Karpas-422 (cell line): ENCODE measurements around the gene ATP2C2. TPM values are rescaled to one million over a fixed set of nuclear protein-coding genes. Genes with fewer than 3 reads are reported as not detected.

ENCODE experiments used
- DNase-seq: peaks from one replicate; pipeline ENCODE4 v3.0.0-alpha.2; 2015
- H2AFZ ChIP-seq: fragments of 200-600 bp; sonication (generic); 2 replicates; pipeline ENCODE4 v1.6.1; 2014; ENCODE audit warnings: antibody characterized with exemption, low read length, mixed read lengths
- H3K27ac ChIP-seq: fragments of 200-600 bp; sonication (generic); 2 replicates; pipeline ENCODE4 v1.5.1; 2014; ENCODE audit warnings: mild to moderate bottlenecking, low read length, moderate library complexity
- H3K27me3 ChIP-seq: fragments of 200-600 bp; sonication (generic); 2 replicates; pipeline ENCODE4 v1.6.1; 2014; ENCODE audit warnings: low read length, mixed read lengths
- H3K36me3 ChIP-seq: fragments of 200-600 bp; sonication (generic); 2 replicates; pipeline ENCODE4 v1.6.1; 2014; ENCODE audit warnings: low read length, mixed read lengths; ENCODE audit not compliant: insufficient read depth
- H3K4me1 ChIP-seq: fragments of 200-600 bp; sonication (generic); 2 replicates; pipeline ENCODE4 v1.6.1; 2014; ENCODE audit warnings: mild to moderate bottlenecking, low read length, mixed read lengths
- H3K4me2 ChIP-seq: fragments of 200-600 bp; sonication (generic); 2 replicates; pipeline ENCODE4 v1.6.1; 2014; ENCODE audit warnings: low read length, low read depth, mild to moderate bottlenecking; ENCODE audit not compliant: poor library complexity, severe bottlenecking
- H3K4me3 ChIP-seq: fragments of 200-600 bp; sonication (generic); 2 replicates; pipeline ENCODE4 v1.5.1; 2014; ENCODE audit warnings: mild to moderate bottlenecking, antibody characterized with exemption, low read length, mixed read lengths
- H3K79me2 ChIP-seq: fragments of 200-600 bp; sonication (generic); 2 replicates; pipeline ENCODE4 v1.6.1; 2014; ENCODE audit warnings: mild to moderate bottlenecking, low read length, mixed read lengths
- H3K9ac ChIP-seq: fragments of 200-600 bp; sonication (generic); 2 replicates; pipeline ENCODE4 v1.6.0; 2014; ENCODE audit warnings: low read length
- H3K9me2 ChIP-seq: fragments of 200-600 bp; sonication (generic), shearing (Covaris generic); replicated peaks from 2 replicates; pipeline ENCODE4 v1.6.0; 2014; ENCODE audit warnings: mild to moderate bottlenecking, low read length, moderate library complexity; ENCODE audit not compliant: insufficient read depth
- H3K9me3 ChIP-seq: fragments of 300-700, 200-600 bp; sonication (generic); 2 replicates; pipeline ENCODE4 v1.6.1; 2014; ENCODE audit warnings: low read length, mixed read lengths
- H4K20me1 ChIP-seq: fragments of 200-600 bp; sonication (generic); 2 replicates; pipeline ENCODE4 v1.6.1; 2014; ENCODE audit warnings: mild to moderate bottlenecking, antibody characterized with exemption, low read length, low read depth; ENCODE audit not compliant: insufficient read depth
- total RNA-seq: library from RNA; depleted of rRNA; stranded (reverse); fragments of >200 nt; shearing (Covaris generic); gene quantifications from 2 replicates; pipeline ENCODE4 v1.2.3, GENCODE V29; 2014; ENCODE audit warnings: low replicate concordance

ATP2C2 gene
- total RNA-seq, 1 experiment from 2014 or later, result not detected

DNA sequence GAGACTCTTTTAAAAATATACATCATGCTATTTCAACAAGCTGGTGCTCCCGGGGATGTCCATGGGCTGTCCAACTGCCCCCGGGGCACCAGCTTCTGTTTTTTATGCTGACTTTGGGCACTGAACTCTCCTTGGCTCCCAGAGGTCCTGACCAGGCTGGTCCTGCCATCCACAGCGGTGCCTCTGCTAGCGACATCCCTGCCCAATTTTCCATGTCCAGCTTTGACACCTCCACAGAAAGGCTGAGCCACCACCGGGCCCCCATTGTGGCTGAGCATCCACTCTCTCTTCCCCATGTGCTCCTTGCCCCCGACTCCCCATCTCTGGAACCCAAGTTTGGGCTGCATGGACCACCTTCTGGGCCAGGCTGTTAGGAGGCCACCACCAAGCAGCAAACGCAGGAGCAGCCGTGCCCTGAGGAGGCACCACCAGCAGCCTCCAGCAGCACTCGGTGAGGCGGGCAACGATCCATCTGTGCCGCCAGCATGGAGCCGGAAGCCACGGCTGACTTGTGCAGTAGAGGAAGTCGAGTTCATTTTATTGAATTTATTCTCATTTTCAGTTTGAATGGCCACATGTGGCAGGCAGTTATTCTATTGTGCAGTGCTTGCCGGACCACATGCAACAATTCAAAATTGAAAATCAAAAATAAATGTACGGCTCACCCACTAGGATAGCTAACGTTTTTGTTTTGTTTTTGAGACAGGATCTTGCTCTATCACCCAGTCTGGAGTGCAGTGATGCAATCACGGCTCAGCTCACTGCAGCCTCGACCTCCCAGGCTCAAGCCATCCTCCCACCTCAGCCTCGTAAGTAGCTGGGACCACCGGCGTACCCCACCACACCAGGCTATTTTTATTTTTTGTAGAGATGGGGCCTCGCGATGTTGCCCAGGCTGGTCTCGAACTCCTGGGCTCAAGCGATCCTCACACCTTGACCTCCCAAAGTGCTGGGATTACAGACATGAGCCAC is 139.0 kb downstream of the ATP2C2 start:
- Histone ChIP-seq H2AFZ (peak overlapping the region; percentile 95), H3K9me2 (no peaks in the 10 kb centered on the region), H3K27me3 (no peaks in the 10 kb centered on the region), H3K4me2 (peak overlapping the region; percentile 89), H3K9ac (peak overlapping the region; percentile 77), H3K79me2 (peaks cover 15% of the 10 kb centered on the region), H3K36me3 (no peaks in the 10 kb centered on the region), H3K4me3 (peak overlapping the region; percentile 54), H3K4me1 (peaks cover 54% of the 10 kb centered on the region), H4K20me1 (no peaks in the 10 kb centered on the region), H3K27ac (peak overlapping the region; percentile 49), H3K9me3 (no peaks in the 10 kb centered on the region)
- DNase-seq, result peak; percentile 86

DNA sequence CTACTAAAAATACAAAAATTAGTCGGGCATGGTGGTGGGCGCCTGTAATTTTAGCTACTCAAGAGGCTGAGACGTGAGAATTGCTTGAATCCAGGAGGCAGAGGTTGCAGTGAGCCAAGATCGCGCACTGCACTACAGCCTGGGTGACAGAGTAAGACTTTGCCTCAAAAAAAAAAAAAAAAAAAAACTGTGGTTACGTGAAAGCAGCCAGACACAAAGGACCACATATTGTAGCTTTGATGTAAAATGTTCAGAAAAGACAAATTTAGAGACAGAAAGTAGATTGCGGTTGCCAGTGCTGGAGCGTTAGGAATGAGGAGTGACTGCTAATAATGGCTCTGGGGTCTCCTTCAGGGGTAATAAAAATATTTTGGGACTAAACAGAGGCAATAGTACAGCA is 140.2 kb downstream of the ATP2C2 start:
- H4K20me1 ChIP-seq, result no peaks in the 10 kb centered on the region
- no peaks in the 10 kb centered on the region for H3K9me2 ChIP-seq
- H3K4me2 ChIP-seq, result no peak overlapping the region
- H3K27ac ChIP-seq, result no peak overlapping the region
- no peaks in the 10 kb centered on the region for H3K9me3 ChIP-seq
- no peaks in the 10 kb centered on the region for H3K36me3 ChIP-seq
- H3K9ac ChIP-seq, result no peak overlapping the region
- H3K27me3 ChIP-seq, result no peaks in the 10 kb centered on the region
- no peak overlapping the region for H2AFZ ChIP-seq
- no peak for DNase-seq
- H3K79me2 ChIP-seq, result peaks cover 11% of the 10 kb centered on the region
- no peak overlapping the region for H3K4me3 ChIP-seq
- peaks cover 48% of the 10 kb centered on the region for H3K4me1 ChIP-seq

DNA sequence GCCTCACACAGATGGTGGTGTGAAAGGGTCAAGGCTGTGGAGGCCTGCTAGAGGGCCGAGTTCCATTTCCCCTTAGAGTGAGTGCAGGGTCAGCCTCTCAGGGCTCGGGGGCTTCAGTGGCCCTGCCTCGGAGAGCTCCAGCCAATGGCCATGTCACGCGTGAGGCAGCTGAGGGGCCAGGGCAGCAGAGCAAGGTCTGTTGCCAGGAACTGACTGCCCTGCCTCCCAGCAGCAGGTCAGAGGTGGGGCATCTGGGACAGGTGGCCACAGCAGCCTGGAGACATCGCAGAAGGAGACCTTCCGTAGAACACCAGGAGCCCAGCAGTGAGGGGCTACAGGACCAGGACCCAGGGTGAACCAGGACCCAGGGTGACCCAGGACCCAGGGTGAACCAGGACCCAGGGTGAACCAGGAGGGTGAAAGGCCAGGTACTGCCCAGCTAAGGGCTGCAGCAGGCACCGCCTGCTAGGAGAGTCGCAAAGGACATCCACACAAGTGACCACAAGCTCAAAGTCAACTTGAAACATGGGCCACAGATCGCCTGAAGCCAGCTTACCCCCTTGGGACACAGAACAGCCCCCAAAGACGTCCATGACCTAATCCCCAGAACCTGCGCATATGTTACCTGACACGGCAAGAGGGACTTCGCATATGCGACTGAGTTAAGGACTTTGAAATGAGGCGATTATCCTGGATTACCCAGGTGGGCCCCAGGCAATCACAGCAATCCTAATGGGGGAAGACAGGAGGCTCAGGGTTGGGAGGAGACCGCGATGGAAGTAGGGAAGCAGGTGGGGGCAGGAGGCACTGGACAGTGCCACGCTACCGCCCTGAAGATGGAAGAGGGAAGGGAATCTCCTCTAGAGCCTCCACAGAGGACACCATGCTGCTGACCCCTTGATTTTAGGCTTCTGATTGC is 141.0 kb downstream of the ATP2C2 start:
- no peak overlapping the region for H2AFZ ChIP-seq
- H3K4me3 ChIP-seq, result no peak overlapping the region
- H3K9me2 ChIP-seq, result no peaks in the 10 kb centered on the region
- no peak overlapping the region for H3K27ac ChIP-seq
- H3K4me1 ChIP-seq, result peaks cover 43% of the 10 kb centered on the region
- H4K20me1 ChIP-seq, result no peaks in the 10 kb centered on the region
- no peak for DNase-seq
- H3K79me2 ChIP-seq, result peaks cover 4% of the 10 kb centered on the region
- H3K4me2 ChIP-seq, result no peak overlapping the region
- no peaks in the 10 kb centered on the region for H3K36me3 ChIP-seq
- no peak overlapping the region for H3K9ac ChIP-seq
- no peaks in the 10 kb centered on the region for H3K27me3 ChIP-seq
- H3K9me3 ChIP-seq, result no peaks in the 10 kb centered on the region

DNA sequence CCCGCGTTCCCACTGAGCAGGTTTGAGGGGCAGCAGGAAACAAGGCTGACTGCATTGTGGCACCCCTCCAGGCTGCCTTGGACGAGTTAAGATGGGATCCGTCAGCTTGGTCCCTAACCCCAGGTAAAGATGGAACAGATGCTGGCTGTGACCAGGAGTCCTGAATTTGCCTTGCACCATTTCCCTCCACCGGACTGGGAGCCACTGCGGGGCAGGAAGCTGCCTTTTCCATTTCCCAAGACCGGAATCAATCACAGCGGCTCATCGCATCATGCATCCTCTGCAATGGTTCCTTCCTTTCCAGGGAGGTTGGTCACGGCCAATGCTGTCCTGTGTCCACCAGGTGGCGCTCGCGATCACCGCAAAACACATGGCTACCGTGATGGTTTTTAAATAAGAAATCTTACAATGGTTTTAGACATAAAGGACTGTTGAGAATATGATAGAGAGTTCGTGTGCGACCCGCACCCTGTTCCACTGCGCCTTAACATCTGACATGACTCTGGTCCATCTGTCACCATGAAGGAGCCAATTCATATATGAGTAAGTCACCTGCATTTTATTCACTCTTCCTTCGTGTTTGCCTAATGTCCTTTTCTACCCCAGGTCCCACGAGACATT is 143.0 kb downstream of the ATP2C2 start:
- Histone ChIP-seq H3K4me2 (peak overlapping the region; percentile 70), H3K36me3 (no peaks in the 10 kb centered on the region), H3K79me2 (no peaks in the 10 kb centered on the region), H2AFZ (no peak overlapping the region), H3K4me3 (peak overlapping the region; percentile 53; the same call in 1 of the 2 replicates), H4K20me1 (no peaks in the 10 kb centered on the region), H3K27ac (no peak overlapping the region), H3K4me1 (peaks cover 43% of the 10 kb centered on the region), H3K9ac (peak overlapping the region; percentile 40), H3K27me3 (no peaks in the 10 kb centered on the region), H3K9me3 (no peaks in the 10 kb centered on the region), H3K9me2 (no peaks in the 10 kb centered on the region)
- DNase-seq, result peak; percentile 91

DNA sequence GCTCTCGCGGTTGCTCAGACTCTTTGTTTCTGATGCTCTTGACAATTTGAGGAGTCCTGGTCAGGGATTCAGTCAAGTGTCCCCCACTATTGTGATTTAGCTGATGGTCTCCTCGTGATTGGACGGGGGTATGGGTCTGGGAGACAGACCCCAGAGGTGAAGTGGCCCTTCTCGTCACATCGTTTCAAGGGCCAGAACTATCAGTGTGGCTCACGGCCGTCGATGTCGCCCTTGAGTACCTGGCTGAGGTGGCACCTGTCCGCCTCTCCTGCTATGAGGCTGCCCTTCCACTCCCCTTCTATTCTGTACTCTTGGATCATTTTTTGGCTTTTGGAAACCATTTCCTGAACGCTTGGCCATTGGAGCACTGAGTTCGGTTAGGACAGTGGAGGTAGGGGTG is 143.5 kb downstream of the ATP2C2 start:
- no peaks in the 10 kb centered on the region for H3K27me3 ChIP-seq
- no peak overlapping the region; the same call in 1 of the 2 replicates for H3K4me3 ChIP-seq
- peak overlapping the region; percentile 70 for H3K4me2 ChIP-seq
- H3K79me2 ChIP-seq, result no peaks in the 10 kb centered on the region
- H3K4me1 ChIP-seq, result peaks cover 37% of the 10 kb centered on the region
- no peak overlapping the region for H2AFZ ChIP-seq
- H3K9me2 ChIP-seq, result no peaks in the 10 kb centered on the region
- no peaks in the 10 kb centered on the region for H3K36me3 ChIP-seq
- no peak overlapping the region for H3K27ac ChIP-seq
- no peak for DNase-seq
- H3K9ac ChIP-seq, result no peak overlapping the region
- no peaks in the 10 kb centered on the region for H3K9me3 ChIP-seq
- H4K20me1 ChIP-seq, result no peaks in the 10 kb centered on the region

DNA sequence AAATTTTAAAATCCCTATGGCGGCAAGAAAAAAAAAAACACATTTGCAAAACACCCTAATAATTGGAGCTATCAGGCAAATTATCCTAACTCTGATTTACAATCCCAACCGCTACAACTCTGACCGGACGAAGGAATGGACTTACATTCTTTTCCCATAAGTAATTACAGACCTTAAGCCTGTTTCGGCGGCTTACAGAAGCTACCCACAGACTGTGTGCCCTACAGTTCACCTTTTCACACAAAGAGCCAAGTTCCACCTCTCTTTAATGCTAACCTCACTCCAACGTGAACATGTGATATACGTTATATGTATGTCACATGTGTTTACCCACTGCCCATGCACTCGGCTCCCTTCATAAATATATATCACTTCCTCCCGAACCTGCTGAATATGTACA is 144.8 kb downstream of the ATP2C2 start:
- no peaks in the 10 kb centered on the region for H3K9me3 ChIP-seq
- H3K4me1 ChIP-seq, result peaks cover 25% of the 10 kb centered on the region
- H3K79me2 ChIP-seq, result no peaks in the 10 kb centered on the region
- H2AFZ ChIP-seq, result no peak overlapping the region
- no peak for DNase-seq
- no peaks in the 10 kb centered on the region for H3K36me3 ChIP-seq
- H3K9ac ChIP-seq, result no peak overlapping the region
- no peak overlapping the region for H3K27ac ChIP-seq
- no peaks in the 10 kb centered on the region for H3K9me2 ChIP-seq
- no peak overlapping the region for H3K4me3 ChIP-seq
- H4K20me1 ChIP-seq, result no peaks in the 10 kb centered on the region
- H3K4me2 ChIP-seq, result no peak overlapping the region
- H3K27me3 ChIP-seq, result no peaks in the 10 kb centered on the region

DNA sequence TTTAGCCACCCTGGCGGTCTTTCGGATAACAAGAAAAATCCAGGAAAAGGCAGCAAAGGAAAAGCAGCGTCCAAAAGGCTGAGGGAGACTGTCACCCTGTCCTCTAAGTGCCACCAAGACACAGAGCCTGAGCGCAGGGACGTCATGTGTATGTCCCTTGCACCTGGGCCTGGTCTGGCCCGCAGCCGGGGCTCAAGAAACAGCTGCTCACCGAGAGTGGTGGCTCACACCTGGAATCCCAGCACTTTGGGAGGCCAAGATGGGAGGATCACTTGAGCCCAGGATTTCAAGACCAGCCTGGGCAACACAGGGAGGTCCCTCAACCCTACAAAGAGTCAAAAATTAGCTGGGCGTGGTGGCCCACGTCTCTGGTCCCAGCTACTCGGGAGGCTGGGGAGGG is 145.3 kb downstream of the ATP2C2 start:
- Histone ChIP-seq H3K4me1 (peaks cover 25% of the 10 kb centered on the region), H3K4me3 (no peak overlapping the region), H3K4me2 (no peak overlapping the region), H4K20me1 (no peaks in the 10 kb centered on the region), H3K27me3 (no peaks in the 10 kb centered on the region), H3K36me3 (no peaks in the 10 kb centered on the region), H3K9me3 (no peaks in the 10 kb centered on the region), H3K9me2 (no peaks in the 10 kb centered on the region), H2AFZ (no peak overlapping the region), H3K79me2 (no peaks in the 10 kb centered on the region), H3K9ac (no peak overlapping the region), H3K27ac (no peak overlapping the region)
- DNase-seq, result no peak
